ENCODE measurements around the gene HES2. TPM values are rescaled to one million over a fixed set of nuclear protein-coding genes. Genes with fewer than 3 reads are reported as not detected.
"Not testable (repeated sequence)": the region's sequence is repeated elsewhere in the genome, so short reads cannot be mapped to it uniquely, and the experiment has no call there.

Gene HES2
- total and polyA plus RNA-seq, 7 experiments from 2014 or later: 0.56 TPM; not detected in 6

DNA sequence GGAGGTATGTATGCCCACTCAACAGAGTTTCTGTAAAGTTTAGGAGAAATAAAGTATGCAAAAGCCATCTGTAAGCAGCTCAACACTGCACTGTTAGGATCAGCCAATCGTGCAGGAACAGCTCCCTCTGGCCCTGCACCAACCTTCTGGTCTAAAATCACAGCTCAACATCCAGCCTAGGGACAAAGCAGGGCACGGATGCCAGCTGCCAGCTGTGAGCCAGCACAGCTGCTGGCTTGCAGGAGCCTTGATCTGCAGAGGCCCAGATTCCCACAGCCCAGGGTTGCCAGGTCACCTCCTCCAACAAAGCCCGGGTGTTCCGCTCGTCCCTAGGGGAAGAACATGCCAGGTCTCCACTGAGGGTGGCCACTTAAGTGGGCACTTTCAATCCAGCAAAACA lies 34.8 kb downstream of the HES2 start:
- POLR2A ChIA-PET: interaction anchor here (1.3 to 3.4 kb wide), 2 partner anchors 8 to 14 kb away, joined by 3 to 11 read pairs; partner anchors contain the start of gene ACOT7
- H3K4me1 Mint-ChIP-seq: peaks cover 0 to 9% (median 0%) of the 10 kb centered on the region in 7 donors
- H3K27me3 Mint-ChIP-seq: no peaks in the 10 kb centered on the region
- Histone ChIP-seq H3K27me3 (ENCODE audit: control insufficient read depth in 2 of 2, insufficient read depth in 2 of 2, low read length in 2 of 2) (no peaks in the 10 kb centered on the region), H3K4me1 (ENCODE audit: control insufficient read depth in 2 of 2, insufficient read depth in 2 of 2, low read length in 2 of 2) (no peaks in the 10 kb centered on the region), H3K27ac (ENCODE audit: low read depth, low read length) (no peak overlapping the region), H3K9me3 (ENCODE audit: control insufficient read depth in 2 of 3, low read length in 3 of 3) (no peaks in the 10 kb centered on the region), H3K36me3 (ENCODE audit: control insufficient read depth in 2 of 3, insufficient read depth in 3 of 3, low read length in 3 of 3) (no peaks in the 10 kb centered on the region), H3K4me3 (ENCODE audit: low read length) (no peak overlapping the region)
- ATAC-seq (no peak), DNase-seq (no peak)
- peaks cover 0 to 11% (median 0%) of the 10 kb centered on the region in 5 donors for H3K36me3 Mint-ChIP-seq
- H3K27ac Mint-ChIP-seq: no peak overlapping the region
- CTCF ChIA-PET: no interaction called here
- intact Hi-C loops (cut with micrococcal nuclease): no loop called here
- no peak overlapping the region for H3K4me3 Mint-ChIP-seq
- peaks cover 0 to under 1% (median 0%) of the 10 kb centered on the region in 11 donors for H3K9me3 Mint-ChIP-seq

DNA sequence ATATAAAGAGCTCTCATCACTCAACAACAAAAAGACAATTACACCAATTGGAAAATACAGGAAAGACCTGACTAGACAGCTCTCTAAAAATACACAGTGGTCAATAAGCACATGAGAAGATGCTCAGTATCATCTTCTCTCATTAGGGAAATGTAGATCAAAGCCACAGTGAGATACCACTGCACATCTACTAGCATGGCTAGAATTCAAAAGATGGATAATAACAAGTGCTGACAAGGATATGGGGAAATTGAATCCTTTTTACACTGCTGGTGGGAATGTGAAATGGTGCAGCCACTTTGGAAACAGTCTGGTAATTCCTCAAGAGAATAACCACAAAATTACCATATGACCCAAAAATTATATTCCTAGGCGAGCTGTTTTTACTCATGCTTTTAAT lies 35.6 kb downstream of the HES2 start:
- Histone ChIP-seq H3K4me3 (ENCODE audit: low read length) (no peak overlapping the region), H3K27me3 (ENCODE audit: control insufficient read depth in 2 of 2, insufficient read depth in 2 of 2, low read length in 2 of 2) (no peaks in the 10 kb centered on the region), H3K9me3 (ENCODE audit: control insufficient read depth in 2 of 3, low read length in 3 of 3) (no peaks in the 10 kb centered on the region), H3K27ac (ENCODE audit: low read depth, low read length) (no peak overlapping the region), H3K36me3 (ENCODE audit: control insufficient read depth in 2 of 3, insufficient read depth in 3 of 3, low read length in 3 of 3) (no peaks in the 10 kb centered on the region), H3K4me1 (ENCODE audit: control insufficient read depth in 2 of 2, insufficient read depth in 2 of 2, low read length in 2 of 2) (no peaks in the 10 kb centered on the region)
- DNase-seq (no peak), ATAC-seq (no peak)
- no peaks in the 10 kb centered on the region for H3K27me3 Mint-ChIP-seq
- peaks cover 0 to 6% (median 0%) of the 10 kb centered on the region in 7 donors for H3K4me1 Mint-ChIP-seq
- no peak overlapping the region for H3K4me3 Mint-ChIP-seq
- no peak overlapping the region for H3K27ac Mint-ChIP-seq
- ChIA-PET CTCF (no interaction called here), POLR2A (interaction anchor here (1.3 to 3.4 kb wide), 2 partner anchors 9 to 15 kb away, joined by 3 to 11 read pairs; partner anchors contain the start of gene ACOT7)
- peaks cover 0 to 11% (median 0%) of the 10 kb centered on the region in 5 donors for H3K36me3 Mint-ChIP-seq
- intact Hi-C loops (cut with micrococcal nuclease): no loop called here
- peaks cover 0 to 3% (median 0%) of the 10 kb centered on the region in 11 donors for H3K9me3 Mint-ChIP-seq

DNA sequence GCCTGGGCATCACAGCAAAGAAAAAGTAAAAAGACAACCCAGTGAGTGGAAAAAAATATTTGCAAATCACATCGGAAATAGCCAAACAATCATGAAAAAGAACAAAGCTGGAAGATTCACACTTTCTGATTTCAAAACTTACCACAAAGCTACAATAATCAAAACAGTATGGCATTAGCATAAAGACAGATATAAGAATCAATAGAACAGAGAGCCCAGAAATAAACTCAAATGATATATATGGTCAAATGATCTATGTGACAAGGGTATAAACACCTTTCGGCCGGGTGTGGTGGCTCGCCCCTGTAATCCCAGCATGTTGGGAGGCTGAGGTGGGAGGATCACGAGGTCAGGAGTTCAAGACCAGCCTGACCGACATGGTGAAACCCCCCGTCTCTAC lies 39.7 kb downstream of the HES2 start:
- intact Hi-C loops (cut with micrococcal nuclease): no loop called here
- Histone ChIP-seq H3K9me3 (ENCODE audit: control insufficient read depth in 2 of 3, low read length in 3 of 3) (no peaks in the 10 kb centered on the region), H3K36me3 (ENCODE audit: control insufficient read depth in 2 of 3, insufficient read depth in 3 of 3, low read length in 3 of 3) (no peaks in the 10 kb centered on the region), H3K4me1 (ENCODE audit: control insufficient read depth in 2 of 2, insufficient read depth in 2 of 2, low read length in 2 of 2) (no peaks in the 10 kb centered on the region), H3K27me3 (ENCODE audit: control insufficient read depth in 2 of 2, insufficient read depth in 2 of 2, low read length in 2 of 2) (no peaks in the 10 kb centered on the region), H3K4me3 (ENCODE audit: low read length) (no peak overlapping the region), H3K27ac (ENCODE audit: low read depth, low read length) (no peak overlapping the region)
- no peak overlapping the region for H3K27ac Mint-ChIP-seq
- H3K36me3 Mint-ChIP-seq: peaks cover 0 to 8% (median 0%) of the 10 kb centered on the region in 5 donors
- peaks cover 0 to 3% (median 0%) of the 10 kb centered on the region in 11 donors for H3K9me3 Mint-ChIP-seq
- no peaks in the 10 kb centered on the region for H3K27me3 Mint-ChIP-seq
- no peak overlapping the region for H3K4me3 Mint-ChIP-seq
- DNase-seq (no peak), ATAC-seq (no peak)
- peaks cover 0 to 2% (median 0%) of the 10 kb centered on the region in 7 donors for H3K4me1 Mint-ChIP-seq
- CTCF ChIA-PET: no interaction called here
- POLR2A ChIA-PET: no interaction called here

DNA sequence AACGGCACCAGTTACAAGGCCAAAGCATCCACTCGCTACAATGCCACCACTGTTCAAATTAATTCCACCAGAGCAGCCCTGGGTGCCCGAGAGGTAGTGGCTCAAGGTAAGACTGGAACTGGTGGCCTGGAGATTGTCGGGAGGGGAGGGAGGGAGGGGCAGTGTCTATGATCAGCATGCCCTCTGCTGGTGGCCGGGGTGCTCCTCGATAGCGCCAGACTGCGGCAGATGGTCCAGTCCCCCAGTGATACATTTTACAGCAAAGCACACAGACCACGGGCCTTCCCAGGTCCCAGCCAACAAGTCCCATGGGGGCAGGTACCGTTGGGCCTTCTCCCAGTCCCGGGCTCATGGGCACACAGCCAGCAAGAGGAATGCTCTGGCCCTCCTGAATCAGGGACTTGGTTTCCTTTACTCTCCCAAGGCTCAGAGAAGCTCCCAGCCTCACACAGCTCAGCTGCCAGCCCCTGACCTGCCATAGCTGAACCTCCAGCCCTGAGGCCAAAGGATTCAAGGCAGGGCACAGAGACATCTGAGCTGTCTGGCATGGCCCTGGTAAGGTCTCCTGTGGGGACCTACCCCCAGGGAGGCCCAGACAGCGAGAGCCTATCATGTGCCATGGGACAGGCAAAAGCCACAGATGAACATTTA lies 41.5 kb downstream of the HES2 start:
- peaks cover 0 to 3% (median 0%) of the 10 kb centered on the region in 11 donors for H3K9me3 Mint-ChIP-seq
- no peaks in the 10 kb centered on the region for H3K36me3 Mint-ChIP-seq
- no peaks in the 10 kb centered on the region for H3K9me3 ChIP-seq (ENCODE audit: control insufficient read depth in 2 of 3, low read length in 3 of 3)
- ChIA-PET POLR2A (no interaction called here), CTCF (no interaction called here)
- H3K27me3 ChIP-seq (ENCODE audit: control insufficient read depth in 2 of 2, insufficient read depth in 2 of 2, low read length in 2 of 2): no peaks in the 10 kb centered on the region
- DNase-seq: no peak
- intact Hi-C loops (cut with micrococcal nuclease): no loop called here
- no peaks in the 10 kb centered on the region for H3K4me1 ChIP-seq (ENCODE audit: control insufficient read depth in 2 of 2, insufficient read depth in 2 of 2, low read length in 2 of 2)
- no peak overlapping the region for H3K27ac Mint-ChIP-seq
- no peaks in the 10 kb centered on the region for H3K36me3 ChIP-seq (ENCODE audit: control insufficient read depth in 2 of 3, insufficient read depth in 3 of 3, low read length in 3 of 3)
- no peak for ATAC-seq
- no peaks in the 10 kb centered on the region for H3K27me3 Mint-ChIP-seq
- H3K27ac ChIP-seq (ENCODE audit: low read depth, low read length): no peak overlapping the region
- no peak overlapping the region for H3K4me3 Mint-ChIP-seq
- H3K4me3 ChIP-seq (ENCODE audit: low read length): no peak overlapping the region
- H3K4me1 Mint-ChIP-seq: no peaks in the 10 kb centered on the region

DNA sequence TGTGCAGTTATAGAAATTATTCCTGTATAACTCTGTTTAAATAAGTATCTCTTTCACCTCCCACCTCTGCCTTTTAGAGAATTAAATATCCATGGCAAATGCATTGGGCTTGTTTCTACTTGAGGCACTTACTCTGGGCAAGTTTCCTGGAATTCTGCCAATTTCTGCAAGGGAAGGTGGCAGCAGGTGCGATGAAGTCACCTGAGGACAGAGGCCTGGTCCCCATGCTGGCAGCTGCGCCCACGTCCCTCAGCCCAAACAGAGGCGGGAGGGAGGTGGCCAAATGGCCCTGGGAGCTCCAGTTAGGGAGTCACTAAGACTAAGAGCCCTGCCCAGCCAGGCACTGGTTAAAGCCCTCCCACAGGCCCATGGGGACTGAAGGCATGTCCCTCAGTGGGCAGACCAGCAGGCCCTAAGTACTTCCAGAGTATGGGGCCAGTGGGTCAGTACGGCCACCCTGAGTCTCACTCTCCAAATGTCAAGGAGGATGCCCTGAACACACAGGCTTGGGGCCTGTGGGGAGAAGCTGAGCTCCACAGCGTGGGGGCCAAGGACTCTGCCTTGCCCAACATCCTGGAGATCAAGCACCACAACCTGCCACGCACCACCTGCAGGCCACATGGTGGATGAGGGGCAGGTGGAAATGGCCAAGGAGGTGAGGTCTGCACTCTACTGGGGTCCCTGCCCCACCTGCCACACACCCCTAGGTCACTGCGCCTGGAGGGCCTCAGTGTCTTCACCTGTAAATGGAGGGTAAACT lies 45.6 kb downstream of the HES2 start:
- ChIA-PET CTCF (interaction anchor here (0.5 kb wide), 1 partner anchor 520 kb away, joined by 3 read pairs; no protein-coding TSS in a partner anchor), POLR2A (no interaction called here)
- H3K27ac Mint-ChIP-seq: no peak overlapping the region
- no peaks in the 10 kb centered on the region for H3K27me3 Mint-ChIP-seq
- H3K36me3 ChIP-seq (ENCODE audit: control insufficient read depth in 2 of 3, insufficient read depth in 3 of 3, low read length in 3 of 3): no peaks in the 10 kb centered on the region
- H3K27ac ChIP-seq (ENCODE audit: low read depth, low read length): no peak overlapping the region
- ATAC-seq (no peak), DNase-seq (no peak)
- no peaks in the 10 kb centered on the region for H3K4me1 ChIP-seq (ENCODE audit: control insufficient read depth in 2 of 2, insufficient read depth in 2 of 2, low read length in 2 of 2)
- H3K36me3 Mint-ChIP-seq: peaks cover 0 to 4% (median 0%) of the 10 kb centered on the region in 5 donors
- H3K27me3 ChIP-seq (ENCODE audit: control insufficient read depth in 2 of 2, insufficient read depth in 2 of 2, low read length in 2 of 2): no peaks in the 10 kb centered on the region
- intact Hi-C loops (cut with micrococcal nuclease): no loop called here
- H3K9me3 ChIP-seq (ENCODE audit: control insufficient read depth in 2 of 3, low read length in 3 of 3): no peaks in the 10 kb centered on the region
- no peaks in the 10 kb centered on the region for H3K9me3 Mint-ChIP-seq
- H3K4me3 Mint-ChIP-seq: no peak overlapping the region
- peaks cover 0 to 11% (median 0%) of the 10 kb centered on the region in 7 donors for H3K4me1 Mint-ChIP-seq
- H3K4me3 ChIP-seq (ENCODE audit: low read length): no peak overlapping the region

DNA sequence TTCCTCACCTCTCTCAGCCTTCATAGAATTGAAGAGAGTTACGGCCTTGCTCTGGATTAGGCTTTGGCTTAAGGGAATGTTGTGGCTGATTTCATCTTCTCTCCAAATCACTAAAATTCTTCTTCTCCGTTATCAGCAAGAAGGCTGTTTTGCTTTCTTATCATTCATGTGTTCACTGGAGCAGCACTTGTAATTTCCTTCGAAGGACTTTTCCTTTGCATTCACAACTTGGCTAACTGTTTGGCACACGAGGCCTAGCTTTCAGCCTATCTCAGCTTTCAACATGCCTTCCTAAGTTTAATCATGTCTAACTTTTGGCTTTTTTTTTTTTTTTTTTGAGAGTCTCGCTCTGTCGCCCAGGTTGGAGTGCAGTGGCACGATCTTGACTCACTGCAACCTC lies 47.5 kb downstream of the HES2 start:
- H3K4me3 ChIP-seq (ENCODE audit: low read length); ATAC-seq; POLR2A ChIA-PET; H3K27ac ChIP-seq (ENCODE audit: low read depth, low read length); H3K9me3 Mint-ChIP-seq; intact Hi-C loops (cut with micrococcal nuclease); H3K9me3 ChIP-seq (ENCODE audit: control insufficient read depth in 2 of 3, low read length in 3 of 3); H3K4me1 ChIP-seq (ENCODE audit: control insufficient read depth in 2 of 2, insufficient read depth in 2 of 2, low read length in 2 of 2); H3K27me3 Mint-ChIP-seq; H3K36me3 ChIP-seq (ENCODE audit: control insufficient read depth in 2 of 3, insufficient read depth in 3 of 3, low read length in 3 of 3); DNase-seq; H3K27me3 ChIP-seq (ENCODE audit: control insufficient read depth in 2 of 2, insufficient read depth in 2 of 2, low read length in 2 of 2); H3K4me3 Mint-ChIP-seq: not testable (repeated sequence)
- H3K36me3 Mint-ChIP-seq: peaks cover 0 to 19% (median 3%) of the 10 kb centered on the region in 5 donors
- peak overlapping the region in 1 of 9 donors; percentile 36 for H3K27ac Mint-ChIP-seq
- peaks cover 0 to 14% (median 5%) of the 10 kb centered on the region in 7 donors for H3K4me1 Mint-ChIP-seq
- CTCF ChIA-PET: interaction anchor here (0.6 kb wide), 1 partner anchor 22 kb away, joined by 5 read pairs; no protein-coding TSS in a partner anchor
